HCT116 (cell line): ENCODE measurements around the gene GPR155.
"Not testable (repeated sequence)": the region's sequence is repeated elsewhere in the genome, so short reads cannot be mapped to it uniquely, and the experiment has no call there.

Source experiments
- CEBPB ChIP-seq: IDR thresholded peaks from 2 replicates; pipeline ENCODE4 v1.6.1; 2012; ENCODE audit warnings: low read depth
- EZH2phosphoT487 ChIP-seq: fragments of 200-600 bp; IDR thresholded peaks from 2 replicates; pipeline ENCODE4 v1.6.1; 2018; ENCODE audit warnings: antibody characterized with exemption, borderline replicate concordance
- TF ChIP-seq, protein P1 (sequence below), 3 experiments: fragments of 200-600 bp in 1 of 3; sonication (generic) in 1 of 3; IDR thresholded peaks in 2 of 3; conservative IDR thresholded peaks in 1 of 3; 2 replicates each; pipeline ENCODE4 v1.5.1; 2012 to 2017; ENCODE audit warnings: low read depth in 2 of 3, low read length in 2 of 3, antibody characterized with exemption in 1 of 3, borderline replicate concordance in 1 of 3, control low read depth in 1 of 3, mild to moderate bottlenecking in 1 of 3, mixed read lengths in 1 of 3, mixed run types in 1 of 3, moderate library complexity in 1 of 3; ENCODE audit not compliant: insufficient read depth in 1 of 3
- TF ChIP-seq, protein P2 (sequence below): IDR thresholded peaks from 2 replicates; pipeline ENCODE4 v1.6.1; 2012; ENCODE audit warnings: low read depth
- TF ChIP-seq, protein P3 (sequence below): IDR thresholded peaks from 2 replicates; pipeline ENCODE4 v1.6.1; 2012

DNA sequence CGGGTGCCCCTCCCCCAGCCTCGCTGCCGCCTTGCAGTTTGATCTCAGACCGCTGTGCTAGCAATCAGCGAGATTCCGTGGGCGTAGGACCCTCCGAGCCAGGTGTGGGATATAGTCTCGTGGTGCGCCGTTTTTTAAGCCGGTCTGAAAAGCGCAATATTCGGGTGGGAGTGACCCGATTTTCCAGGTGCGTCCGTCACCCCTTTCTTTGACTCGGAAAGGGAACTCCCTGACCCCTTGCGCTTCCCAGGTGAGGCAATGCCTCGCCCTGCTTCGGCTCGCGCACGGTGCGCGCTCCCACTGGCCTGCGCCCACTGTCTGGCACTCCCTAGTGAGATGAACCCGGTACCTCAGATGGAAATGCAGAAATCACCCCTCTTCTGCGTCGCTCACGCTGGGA is 76.8 kb downstream of the GPR155 start:
- TF ChIP-seq, protein P1, sequence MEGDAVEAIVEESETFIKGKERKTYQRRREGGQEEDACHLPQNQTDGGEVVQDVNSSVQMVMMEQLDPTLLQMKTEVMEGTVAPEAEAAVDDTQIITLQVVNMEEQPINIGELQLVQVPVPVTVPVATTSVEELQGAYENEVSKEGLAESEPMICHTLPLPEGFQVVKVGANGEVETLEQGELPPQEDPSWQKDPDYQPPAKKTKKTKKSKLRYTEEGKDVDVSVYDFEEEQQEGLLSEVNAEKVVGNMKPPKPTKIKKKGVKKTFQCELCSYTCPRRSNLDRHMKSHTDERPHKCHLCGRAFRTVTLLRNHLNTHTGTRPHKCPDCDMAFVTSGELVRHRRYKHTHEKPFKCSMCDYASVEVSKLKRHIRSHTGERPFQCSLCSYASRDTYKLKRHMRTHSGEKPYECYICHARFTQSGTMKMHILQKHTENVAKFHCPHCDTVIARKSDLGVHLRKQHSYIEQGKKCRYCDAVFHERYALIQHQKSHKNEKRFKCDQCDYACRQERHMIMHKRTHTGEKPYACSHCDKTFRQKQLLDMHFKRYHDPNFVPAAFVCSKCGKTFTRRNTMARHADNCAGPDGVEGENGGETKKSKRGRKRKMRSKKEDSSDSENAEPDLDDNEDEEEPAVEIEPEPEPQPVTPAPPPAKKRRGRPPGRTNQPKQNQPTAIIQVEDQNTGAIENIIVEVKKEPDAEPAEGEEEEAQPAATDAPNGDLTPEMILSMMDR (IDR thresholded peaks at IDR 0.05 in 2 of 3, conservative IDR thresholded peaks at IDR 0.05 in 1 of 3; ENCODE audit: borderline replicate concordance in 1 of 3, insufficient read depth in 1 of 3, low read depth in 2 of 3, low read length in 2 of 3), result not testable (repeated sequence)
- not testable (repeated sequence) for TF ChIP-seq EZH2phosphoT487, CEBPB
- TF ChIP-seq, protein P2, sequence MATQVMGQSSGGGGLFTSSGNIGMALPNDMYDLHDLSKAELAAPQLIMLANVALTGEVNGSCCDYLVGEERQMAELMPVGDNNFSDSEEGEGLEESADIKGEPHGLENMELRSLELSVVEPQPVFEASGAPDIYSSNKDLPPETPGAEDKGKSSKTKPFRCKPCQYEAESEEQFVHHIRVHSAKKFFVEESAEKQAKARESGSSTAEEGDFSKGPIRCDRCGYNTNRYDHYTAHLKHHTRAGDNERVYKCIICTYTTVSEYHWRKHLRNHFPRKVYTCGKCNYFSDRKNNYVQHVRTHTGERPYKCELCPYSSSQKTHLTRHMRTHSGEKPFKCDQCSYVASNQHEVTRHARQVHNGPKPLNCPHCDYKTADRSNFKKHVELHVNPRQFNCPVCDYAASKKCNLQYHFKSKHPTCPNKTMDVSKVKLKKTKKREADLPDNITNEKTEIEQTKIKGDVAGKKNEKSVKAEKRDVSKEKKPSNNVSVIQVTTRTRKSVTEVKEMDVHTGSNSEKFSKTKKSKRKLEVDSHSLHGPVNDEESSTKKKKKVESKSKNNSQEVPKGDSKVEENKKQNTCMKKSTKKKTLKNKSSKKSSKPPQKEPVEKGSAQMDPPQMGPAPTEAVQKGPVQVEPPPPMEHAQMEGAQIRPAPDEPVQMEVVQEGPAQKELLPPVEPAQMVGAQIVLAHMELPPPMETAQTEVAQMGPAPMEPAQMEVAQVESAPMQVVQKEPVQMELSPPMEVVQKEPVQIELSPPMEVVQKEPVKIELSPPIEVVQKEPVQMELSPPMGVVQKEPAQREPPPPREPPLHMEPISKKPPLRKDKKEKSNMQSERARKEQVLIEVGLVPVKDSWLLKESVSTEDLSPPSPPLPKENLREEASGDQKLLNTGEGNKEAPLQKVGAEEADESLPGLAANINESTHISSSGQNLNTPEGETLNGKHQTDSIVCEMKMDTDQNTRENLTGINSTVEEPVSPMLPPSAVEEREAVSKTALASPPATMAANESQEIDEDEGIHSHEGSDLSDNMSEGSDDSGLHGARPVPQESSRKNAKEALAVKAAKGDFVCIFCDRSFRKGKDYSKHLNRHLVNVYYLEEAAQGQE, result not testable (repeated sequence)
- TF ChIP-seq, protein P3, sequence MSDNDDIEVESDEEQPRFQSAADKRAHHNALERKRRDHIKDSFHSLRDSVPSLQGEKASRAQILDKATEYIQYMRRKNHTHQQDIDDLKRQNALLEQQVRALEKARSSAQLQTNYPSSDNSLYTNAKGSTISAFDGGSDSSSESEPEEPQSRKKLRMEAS, result not testable (repeated sequence)
